Daoy (cell line): ENCODE measurements around the gene PNMA5. TPM values are rescaled to one million over a fixed set of nuclear protein-coding genes. Genes with fewer than 3 reads are reported as not detected.
A peak's percentile ranks its signal among the peaks of the same experiment; 100 is the strongest.
"Not testable (repeated sequence)": the region's sequence is repeated elsewhere in the genome, so short reads cannot be mapped to it uniquely, and the experiment has no call there.

Experiments
- DNase-seq: peaks from one replicate; pipeline ENCODE4 v3.0.0-alpha.2; 2015; ENCODE audit warnings: low read depth
- total RNA-seq: library from RNA; depleted of rRNA; stranded (reverse); fragments of >200 nt; shearing (Covaris generic); gene quantifications from 2 replicates; pipeline ENCODE4 v1.2.3, GENCODE V29; 2014; rRNA removed

The PNMA5 gene
- total RNA-seq: not detected in 2 replicates

DNA sequence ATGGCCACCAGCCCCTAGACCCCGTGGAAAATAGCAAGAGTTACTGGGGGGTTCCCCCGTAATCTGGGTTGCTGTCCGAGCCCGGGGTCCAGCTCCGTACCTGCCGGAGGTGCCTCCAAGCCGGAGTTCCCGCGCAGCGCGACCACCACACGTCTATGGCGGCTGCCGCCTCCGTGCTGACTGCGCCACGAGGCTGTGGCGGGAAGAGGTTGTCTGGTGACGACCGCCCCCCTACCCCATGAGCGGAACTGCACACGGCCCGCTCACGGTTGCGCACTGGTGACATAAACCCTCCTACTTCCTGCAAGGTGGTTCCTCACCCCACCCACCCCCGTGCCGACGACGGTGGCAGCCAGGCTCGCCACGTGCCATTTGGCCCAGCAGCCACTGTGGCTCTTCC, at the start of gene PNMA5:
Gene PNMA5 (minus strand): TSS at position 184 of the 400 bp plus-strand sequence. CDS start 2,518 bp downstream, outside the sequence.
- DNase-seq: peak; percentile 1

DNA sequence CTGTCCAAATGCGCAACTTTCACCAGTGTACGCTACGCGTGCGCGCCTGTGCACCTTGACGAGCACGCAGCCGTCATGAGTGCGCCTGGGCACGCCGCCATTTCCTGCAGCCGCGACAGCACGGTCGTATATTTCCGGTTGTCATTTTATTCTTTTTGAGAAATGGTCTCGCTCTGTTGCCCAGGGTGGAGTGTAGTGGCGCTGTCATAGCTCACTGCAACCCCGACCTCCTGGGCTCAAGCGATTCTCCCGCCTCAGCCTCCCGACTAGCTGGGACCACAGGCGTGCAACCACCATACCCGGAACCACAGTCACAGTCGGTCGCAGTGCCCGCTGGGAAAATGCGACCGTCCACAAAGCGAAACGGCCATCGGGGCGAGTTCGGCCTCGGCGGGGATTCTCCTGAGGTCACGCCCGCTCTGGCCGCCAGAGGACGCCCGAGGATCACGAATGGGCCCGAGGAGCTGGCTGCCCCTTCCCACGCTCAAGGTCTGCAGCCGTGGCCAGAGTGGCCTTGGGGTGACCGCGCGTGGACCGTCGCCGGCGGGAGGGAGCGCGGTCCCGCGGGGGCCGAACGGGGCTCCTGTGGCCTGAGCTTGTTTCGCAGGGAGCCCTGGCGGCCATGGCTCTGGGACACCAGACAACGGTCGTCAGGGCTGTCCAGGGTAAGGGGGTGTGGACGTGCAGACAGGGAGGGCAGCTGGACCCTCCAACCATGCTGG, 38.6 kb upstream of the PNMA5 start:
- DNase-seq: peak; percentile 55

DNA sequence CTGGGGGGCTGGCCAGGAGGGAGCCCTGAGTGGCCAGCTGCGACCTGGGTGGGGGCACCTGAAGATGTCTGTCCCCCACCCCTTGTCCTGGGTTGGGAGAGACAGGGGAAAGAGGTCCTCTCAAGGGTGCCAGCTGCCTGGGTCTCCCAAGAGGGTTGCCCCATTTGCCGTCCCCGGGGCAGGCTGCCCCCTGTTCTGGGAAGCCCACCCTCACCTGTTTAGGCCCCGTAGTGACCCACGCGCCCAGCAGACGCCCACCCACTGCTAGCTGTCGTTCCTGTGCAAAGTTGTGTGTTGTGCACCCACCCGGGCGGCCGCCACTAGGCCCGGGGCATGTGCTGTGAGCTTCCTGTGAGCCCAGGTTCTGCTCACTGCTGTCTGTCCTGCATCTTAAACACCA, 36.9 kb upstream of the PNMA5 start:
- no peak for DNase-seq

DNA sequence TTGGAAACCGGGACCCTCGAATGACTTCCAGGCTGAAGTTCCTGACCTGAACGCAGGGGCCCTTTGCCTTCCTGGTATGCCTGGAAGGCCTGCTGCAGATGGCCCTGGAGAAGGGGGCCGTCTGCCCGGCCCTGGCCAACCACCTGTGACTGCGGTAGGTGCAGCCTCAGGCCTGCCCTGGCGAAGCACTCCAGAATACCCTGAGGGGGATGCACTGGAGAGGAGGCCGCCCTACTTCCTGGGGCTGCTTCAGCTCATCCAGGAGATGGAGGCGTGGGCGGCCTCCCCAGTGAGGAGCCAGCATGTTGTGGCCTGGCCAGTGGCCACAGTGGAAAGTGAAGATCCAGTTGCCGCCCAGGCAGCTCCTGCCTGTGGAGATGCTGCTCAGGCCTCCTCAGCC, 36.0 kb upstream of the PNMA5 start:
- peak; percentile 3 for DNase-seq

- no peak for DNase-seq
Measured at GRCh38 chrX:153029162-153029561, 35.2 kb upstream of the PNMA5 start.

DNA sequence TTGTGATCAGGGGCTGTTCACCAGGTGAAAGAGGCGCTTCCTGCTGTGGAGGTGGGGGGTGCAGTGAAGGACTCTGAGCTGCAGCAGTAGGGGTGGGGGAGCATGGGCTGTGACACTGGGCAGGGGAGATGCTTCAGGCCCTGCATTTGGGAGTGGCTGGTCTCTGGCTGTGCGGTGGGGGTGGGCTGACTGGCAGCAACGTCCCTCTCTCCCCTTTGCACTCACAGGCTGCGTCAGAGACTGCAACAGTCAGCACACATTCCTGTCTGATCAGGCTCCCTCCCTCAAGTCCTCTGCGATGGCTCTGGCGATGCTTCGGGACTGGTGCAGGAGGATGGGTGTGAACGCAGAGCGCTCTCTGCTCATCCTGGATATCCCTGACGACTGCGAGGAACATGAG, 34.6 kb upstream of the PNMA5 start:
- not testable (repeated sequence) for DNase-seq

- not testable (repeated sequence) for DNase-seq
Measured at GRCh38 chrX:153026501-153026900, 32.6 kb upstream of the PNMA5 start.

GRCh38 chrX:153019166-153019565, 25.2 kb upstream of the PNMA5 start:
- DNase-seq: no peak

GRCh38 chrX:153017174-153017573, 23.3 kb upstream of the PNMA5 start:
- not testable (repeated sequence) for DNase-seq

DNA sequence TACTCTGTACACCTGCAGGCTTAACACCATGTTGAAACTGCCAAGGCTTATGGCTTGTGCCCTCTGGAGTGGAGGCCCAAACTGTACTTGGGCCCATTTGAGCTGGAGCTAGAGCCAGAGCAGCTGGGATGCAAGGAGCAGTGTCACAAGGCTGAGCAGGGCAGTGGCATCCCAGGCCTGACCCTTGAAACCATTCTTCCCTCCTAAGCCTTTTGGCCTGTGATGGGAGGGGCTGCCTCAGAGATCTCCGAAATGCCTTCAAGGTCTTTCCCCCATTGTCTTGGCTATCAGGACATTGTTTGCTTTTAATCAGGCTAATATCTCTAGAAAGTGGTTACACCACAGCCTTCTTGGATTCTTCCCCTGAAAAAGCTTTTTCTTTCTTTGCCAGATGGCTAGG, 10.9 kb upstream of the PNMA5 start:
- DNase-seq: no peak

DNA sequence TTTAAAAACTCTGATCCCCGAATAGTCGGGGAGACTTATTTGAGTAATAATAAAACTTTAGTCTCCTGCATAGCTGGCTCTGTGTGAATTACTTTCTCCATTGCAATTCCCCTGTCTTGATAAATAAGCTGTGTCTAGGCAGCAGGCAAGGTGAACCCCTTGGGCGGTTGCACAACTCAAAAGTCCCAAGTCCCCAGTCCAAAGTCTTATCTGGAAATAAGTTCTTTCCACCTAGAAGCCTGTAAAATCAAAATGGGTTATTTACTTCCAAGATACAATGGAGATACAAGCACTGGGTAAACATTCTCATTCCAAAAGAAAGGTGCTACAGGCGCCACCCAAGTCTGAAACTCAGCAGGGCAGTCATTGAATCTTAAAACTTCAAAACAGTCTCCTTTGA, 10.1 kb upstream of the PNMA5 start:
- no peak for DNase-seq

DNA sequence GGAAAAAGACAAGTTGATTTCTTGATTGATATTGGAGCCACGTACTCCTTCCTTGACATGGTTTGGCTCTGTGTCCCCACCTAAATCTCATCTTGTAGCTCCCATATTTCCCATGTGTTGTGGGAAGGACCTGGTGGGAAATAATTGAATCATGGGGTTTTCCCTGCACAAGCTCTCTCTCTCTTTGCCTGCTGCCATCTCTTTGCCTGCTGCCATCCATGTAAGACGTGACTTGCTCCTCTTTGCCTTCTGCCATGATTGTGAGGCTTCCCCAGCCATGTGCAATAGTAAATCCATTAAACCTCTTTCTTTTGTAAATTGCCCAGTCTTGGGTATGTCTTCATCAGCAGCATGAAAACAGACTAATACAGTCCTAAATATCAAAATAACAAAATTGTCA, 8.3 kb upstream of the PNMA5 start:
- not testable (repeated sequence) for DNase-seq

GRCh38 chrX:152997337-152997736, 3.4 kb upstream of the PNMA5 start:
- DNase-seq: no peak

DNA sequence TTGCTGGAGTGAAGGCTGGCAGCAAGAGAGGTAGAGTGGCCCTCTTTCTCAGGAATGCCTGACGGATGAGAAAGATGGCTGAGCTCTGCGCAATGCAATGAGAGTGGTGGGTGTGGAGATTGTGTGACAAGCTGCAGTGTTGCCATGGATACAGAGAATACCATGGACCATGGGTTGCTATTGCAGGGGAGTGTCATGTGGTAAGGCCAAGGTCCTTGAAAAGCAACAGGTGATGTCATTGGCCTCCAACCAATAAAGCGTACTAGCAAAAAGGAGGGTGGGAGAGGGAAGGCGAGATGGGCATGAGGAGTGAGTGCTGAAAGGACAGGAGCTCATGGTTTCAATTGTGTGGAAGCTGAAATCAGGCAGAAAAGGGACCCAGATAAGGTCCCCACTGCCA, 1.8 kb downstream of the PNMA5 start:
- no peak for DNase-seq

DNA sequence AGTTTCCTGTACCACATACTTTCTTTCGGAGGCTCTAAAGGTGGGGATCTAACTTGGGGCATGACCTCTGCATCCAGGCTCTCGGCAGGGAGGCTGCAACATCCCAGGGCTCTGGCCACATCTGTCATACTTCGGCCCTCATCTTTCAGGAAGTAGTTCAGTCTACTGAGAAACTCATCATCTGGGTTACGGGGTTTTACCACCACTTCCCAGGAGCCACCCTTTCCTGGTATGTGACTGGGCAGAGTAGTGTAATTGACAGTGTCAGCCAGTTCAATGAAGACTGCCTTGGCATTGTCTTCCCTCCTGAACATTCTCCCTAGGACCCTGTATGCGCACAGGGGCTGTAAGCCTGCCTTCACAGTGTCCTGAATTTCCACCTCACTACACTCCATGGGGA, 2.8 kb downstream of the PNMA5 start:
- no peak for DNase-seq

- DNase-seq: peak; percentile 1
Measured at GRCh38 chrX:152989292-152989658, 4.6 kb downstream of the PNMA5 start.

DNA sequence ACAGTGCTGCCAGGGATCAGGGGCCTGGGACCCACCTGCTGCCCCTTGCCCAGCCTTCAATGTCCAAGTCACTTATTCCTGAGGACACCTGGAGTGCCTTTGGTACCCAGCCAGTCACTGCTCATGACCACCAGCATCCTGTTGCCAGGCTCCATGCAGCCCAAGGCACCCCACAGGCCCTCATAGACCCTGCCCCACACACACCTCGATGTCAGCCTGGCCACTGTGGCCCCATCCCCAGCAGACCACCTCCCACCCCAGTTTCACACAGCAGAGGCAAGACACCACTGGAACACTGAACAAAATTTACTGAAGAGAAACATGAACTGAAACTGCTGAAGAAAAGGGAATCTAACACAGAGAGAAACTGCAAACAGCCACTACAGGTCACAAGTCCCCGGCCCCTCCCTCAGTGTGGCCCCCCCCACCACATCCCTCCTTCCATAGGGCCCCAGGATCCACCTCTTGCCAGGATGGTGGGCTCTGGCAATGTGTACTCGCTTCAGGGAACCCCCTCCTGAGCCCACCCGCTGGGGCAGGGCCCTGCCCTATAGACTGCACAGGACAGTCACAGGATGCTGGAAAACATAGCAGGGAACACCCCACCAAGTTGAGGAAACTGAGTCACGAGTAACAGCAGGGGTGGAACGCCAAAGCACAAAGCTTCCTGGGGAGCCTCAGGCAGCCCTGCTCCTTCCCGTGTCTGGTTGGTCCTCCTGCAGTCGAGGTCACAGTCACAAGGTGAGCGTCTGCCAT, 5.2 kb downstream of the PNMA5 start:
- DNase-seq: no peak

DNA sequence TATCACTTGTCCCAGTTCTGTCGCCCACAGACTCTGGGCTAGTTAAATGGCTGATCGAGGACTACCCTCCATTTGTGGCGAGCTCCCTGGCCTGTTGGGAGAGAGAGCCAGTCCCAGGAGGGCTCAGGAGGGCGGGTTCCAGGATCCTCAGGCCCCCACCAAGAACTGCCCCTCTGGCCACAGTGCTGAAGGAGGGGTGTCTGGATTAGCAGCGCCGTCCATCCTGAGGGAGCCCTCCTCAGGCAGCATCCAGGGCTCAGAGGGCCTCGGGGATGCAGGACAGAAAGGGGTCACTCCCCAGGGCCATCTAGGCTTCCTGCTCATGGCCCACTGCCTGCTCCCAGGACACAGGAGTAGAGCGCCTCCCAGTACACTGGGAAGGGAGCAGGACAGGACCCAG, 6.1 kb downstream of the PNMA5 start:
- no peak for DNase-seq

GRCh38 chrX:152987156-152987555, 6.8 kb downstream of the PNMA5 start:
- not testable (repeated sequence) for DNase-seq

DNA sequence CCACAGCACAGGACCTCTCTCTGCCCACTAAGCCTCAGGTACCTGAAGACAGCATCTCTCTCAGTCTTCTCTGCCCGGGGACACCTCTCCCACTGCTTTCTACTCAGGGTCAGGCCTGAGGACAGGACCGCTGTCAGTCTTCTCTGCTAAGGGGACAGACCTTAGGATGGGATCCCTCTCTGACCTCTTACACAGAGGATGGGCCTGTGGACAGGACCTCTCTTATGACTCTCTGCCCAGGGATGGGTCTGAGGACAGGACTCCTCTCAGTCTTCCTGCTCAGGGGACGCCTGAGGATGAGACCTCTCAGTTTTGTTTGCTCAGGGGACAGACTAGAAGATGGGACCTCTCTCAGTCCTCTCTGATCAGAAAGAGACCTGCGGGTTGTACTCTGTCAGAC, 8.5 kb downstream of the PNMA5 start:
- DNase-seq: not testable (repeated sequence)

DNA sequence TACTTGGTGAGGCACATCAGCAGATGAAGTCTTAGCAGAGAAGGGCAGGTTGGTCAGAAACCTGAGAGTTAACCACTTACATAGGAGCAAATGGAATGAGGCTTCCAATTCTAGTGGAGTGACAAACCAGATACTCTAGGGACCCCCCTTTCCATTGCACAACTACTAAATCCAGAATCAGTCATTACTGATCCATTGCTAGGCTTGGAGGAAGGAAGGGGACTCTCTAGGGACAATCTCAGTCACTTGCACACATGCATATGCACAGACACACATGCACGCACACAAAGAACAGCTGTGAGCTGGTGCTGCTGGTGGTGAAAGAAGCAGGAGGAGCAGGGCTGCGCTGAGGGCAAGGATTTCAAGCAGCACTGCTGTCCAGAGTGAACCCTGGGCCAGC, 25.7 kb downstream of the PNMA5 start:
- DNase-seq: no peak

- DNase-seq: no peak
Measured at GRCh38 chrX:152960115-152960514, 33.8 kb downstream of the PNMA5 start.

DNA sequence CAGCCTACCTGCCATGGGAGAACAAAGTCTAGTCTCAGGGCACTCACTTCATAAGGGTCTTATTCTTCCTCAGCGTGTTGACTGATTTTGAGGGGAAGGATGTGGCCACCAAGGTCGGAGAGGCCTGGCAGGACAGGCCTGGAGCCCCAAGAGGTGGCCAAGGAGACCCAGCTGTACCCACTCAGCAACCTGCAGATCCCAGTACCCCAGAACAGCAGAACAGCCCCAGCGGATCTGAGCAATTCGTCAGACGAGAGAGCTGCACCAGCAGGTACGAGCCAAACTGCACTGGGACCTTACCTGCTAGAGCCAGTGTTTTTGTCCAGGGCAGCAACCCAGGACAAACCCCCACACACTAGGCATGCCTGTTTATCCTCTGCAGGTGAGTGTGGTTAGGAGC, 34.3 kb downstream of the PNMA5 start:
- no peak for DNase-seq
